ENCODE measurements around the gene GAGE10. TPM values are rescaled to one million over a fixed set of nuclear protein-coding genes. Genes with fewer than 3 reads are reported as not detected.

Gene GAGE10
- total and polyA plus RNA-seq, 2 of the 4 experiments (the other 2 are of a cell fraction), result not detected

DNA sequence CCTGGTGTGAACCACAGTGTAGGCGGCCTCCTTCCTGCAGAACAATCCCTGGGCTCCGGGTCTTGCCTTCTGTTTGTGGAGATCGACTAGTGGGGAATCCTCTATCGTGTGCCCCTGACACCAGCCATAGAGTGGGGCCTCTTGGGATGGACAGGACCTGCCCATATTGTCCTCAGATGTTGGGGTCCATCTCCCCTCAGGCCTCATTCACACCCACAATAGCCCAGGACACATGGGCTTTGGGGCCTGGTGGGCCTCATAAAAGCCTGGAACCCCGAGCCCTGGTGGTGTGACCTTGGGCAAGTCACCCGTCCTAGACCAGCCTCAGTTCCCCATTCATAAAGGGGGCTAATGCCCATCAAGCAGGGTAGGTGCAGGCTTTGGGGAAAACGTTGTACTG is 13.2 kb upstream of the GAGE10 start:
- Histone ChIP-seq H3K14ac (replicated peaks; ENCODE audit: low read depth, low read length) (no peak overlapping the region), H2AFZ (replicated peaks; ENCODE audit: low read length, poor library complexity) (no peak overlapping the region), H3K9me3 (ENCODE audit: control insufficient read depth, insufficient read depth, low read length) (no peaks in the 10 kb centered on the region), H2AK9ac (replicated peaks; ENCODE audit: low read depth, low read length, poor library complexity) (no peak overlapping the region), H3K9me1 (ENCODE audit: insufficient read depth, low read length) (no peaks in the 10 kb centered on the region), H3K4ac (ENCODE audit: low read depth, low read length) (no peak overlapping the region), H2BK15ac (ENCODE audit: low read depth, low read length) (no peak overlapping the region), H3K18ac (ENCODE audit: low read depth, low read length) (no peak overlapping the region), H3K4me1 (ENCODE audit: control insufficient read depth, insufficient read depth, low read length) (no peaks in the 10 kb centered on the region), H3K4me3 (ENCODE audit: insufficient read depth, low read depth, low read length) (no peak overlapping the region), H3K23ac (ENCODE audit: low read depth, low read length) (no peak overlapping the region), H2AK5ac (ENCODE audit: low read depth, low read length) (no peak overlapping the region), H3K79me1 (ENCODE audit: low read depth in 1 of 2, low read length in 2 of 2) (no peaks in the 10 kb centered on the region), H2BK5ac (ENCODE audit: low read depth, low read length, poor library complexity, severe bottlenecking) (no peak overlapping the region), H2BK20ac (ENCODE audit: low read depth, low read length) (no peak overlapping the region), H3K36me3 (ENCODE audit: control insufficient read depth, insufficient read depth, low read length) (no peaks in the 10 kb centered on the region), H2BK120ac (ENCODE audit: low read depth, low read length) (no peak overlapping the region), H3K4me2 (ENCODE audit: low read depth, low read length) (no peak overlapping the region), H4K8ac (ENCODE audit: low read depth in 2 of 2, low read length in 2 of 2) (no peak overlapping the region), H4K91ac (ENCODE audit: insufficient read depth, low read depth, low read length) (no peak overlapping the region), H4K20me1 (ENCODE audit: insufficient read depth, low read length) (no peaks in the 10 kb centered on the region), H3K27me3 (ENCODE audit: control insufficient read depth, insufficient read depth, low read length) (peaks cover 2% of the 10 kb centered on the region; the same call in 1 of the 2 replicates), H3K9ac (ENCODE audit: low read depth, low read length) (no peak overlapping the region), H4K5ac (ENCODE audit: low read depth, low read length) (no peak overlapping the region), H3K27ac (ENCODE audit: insufficient read depth, low read length) (no peak overlapping the region), H3K56ac (ENCODE audit: extremely low read depth, insufficient read depth, low read length) (no peak overlapping the region)
- no peak for TF ChIP-seq SMC3 (IDR thresholded peaks at IDR 0.05; ENCODE audit: low read depth, low read length)
- TF ChIP-seq MXI1 (IDR thresholded peaks at IDR 0.05; ENCODE audit: borderline replicate concordance, low read depth, low read length), result no peak
- TF ChIP-seq POLR2A (IDR thresholded peaks at IDR 0.05; ENCODE audit: low read depth, low read length), result no peak
- TF ChIP-seq CEBPB (IDR thresholded peaks at IDR 0.05; ENCODE audit: low read depth, low read length), result no peak
- TF ChIP-seq, protein P1, sequence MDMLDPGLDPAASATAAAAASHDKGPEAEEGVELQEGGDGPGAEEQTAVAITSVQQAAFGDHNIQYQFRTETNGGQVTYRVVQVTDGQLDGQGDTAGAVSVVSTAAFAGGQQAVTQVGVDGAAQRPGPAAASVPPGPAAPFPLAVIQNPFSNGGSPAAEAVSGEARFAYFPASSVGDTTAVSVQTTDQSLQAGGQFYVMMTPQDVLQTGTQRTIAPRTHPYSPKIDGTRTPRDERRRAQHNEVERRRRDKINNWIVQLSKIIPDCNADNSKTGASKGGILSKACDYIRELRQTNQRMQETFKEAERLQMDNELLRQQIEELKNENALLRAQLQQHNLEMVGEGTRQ (IDR thresholded peaks at IDR 0.05; ENCODE audit: low read depth, low read length), result no peak
- no peak for TF ChIP-seq RFX5 (IDR thresholded peaks at IDR 0.05; ENCODE audit: low read depth, low read length)
- TF ChIP-seq MAFK (IDR thresholded peaks at IDR 0.05; ENCODE audit: low read depth, low read length), result no peak
- TF ChIP-seq FOS (IDR thresholded peaks at IDR 0.05; ENCODE audit: low read depth, low read length), result no peak
- TF ChIP-seq RAD21 (IDR thresholded peaks at IDR 0.05; ENCODE audit: low read length), result no peak
- TF ChIP-seq, protein P2, sequence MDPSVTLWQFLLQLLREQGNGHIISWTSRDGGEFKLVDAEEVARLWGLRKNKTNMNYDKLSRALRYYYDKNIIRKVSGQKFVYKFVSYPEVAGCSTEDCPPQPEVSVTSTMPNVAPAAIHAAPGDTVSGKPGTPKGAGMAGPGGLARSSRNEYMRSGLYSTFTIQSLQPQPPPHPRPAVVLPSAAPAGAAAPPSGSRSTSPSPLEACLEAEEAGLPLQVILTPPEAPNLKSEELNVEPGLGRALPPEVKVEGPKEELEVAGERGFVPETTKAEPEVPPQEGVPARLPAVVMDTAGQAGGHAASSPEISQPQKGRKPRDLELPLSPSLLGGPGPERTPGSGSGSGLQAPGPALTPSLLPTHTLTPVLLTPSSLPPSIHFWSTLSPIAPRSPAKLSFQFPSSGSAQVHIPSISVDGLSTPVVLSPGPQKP (IDR thresholded peaks at IDR 0.05; ENCODE audit: borderline replicate concordance, low read depth, low read length), result no peak
- ATAC-seq (ENCODE audit: low read depth) (no peak), DNase-seq (no peak)
- intact Hi-C loops (cut with micrococcal nuclease) (no loop called here), dilution Hi-C loops (cut with HindIII; ENCODE audit: low sequenced_read_pairs, unreplicated experiment) (no loop called here), in situ Hi-C loops (cut with MboI; ENCODE audit: low sequenced_read_pairs) (no loop called here)
- POLR2A ChIA-PET (ENCODE audit: unreplicated experiment), result no interaction called here
- WGBS, 2 experiments (ENCODE audit: extremely low coverage in 2 of 2, insufficient read length in 1 of 2), result no CpG with 5 or more reads among the region's 7 CpGs
- no TSS peak for BruUV-seq (replicated peaks)
- CTCF ChIA-PET, result interaction anchor here (1.1 kb wide), 1 partner anchor 9 kb away, joined by 3 read pairs; no protein-coding TSS in a partner anchor

All from IMR-90 (cell line).